HG02588 (cell line): ENCODE results near the gene MED31.
"Not testable (repeated sequence)": the region's sequence is repeated elsewhere in the genome, so short reads cannot be mapped to it uniquely, and the experiment has no call there.

Experiments
- ATAC-seq: cut with Tn5 transposase; IDR thresholded peaks from one replicate; pipeline ENCODE4 v1.9.1; 2021; ENCODE audit warnings: mild to moderate bottlenecking, moderate library complexity; ENCODE audit not compliant: unreplicated experiment

MED31 gene

GRCh38 chr17:6651354-6651918 is at the start of gene MED31, which contains the start of gene C17orf100:
MED31 (minus strand) TSS chr17:6651605; CDS start chr17:6651528, 77 bp downstream.
C17orf100 (plus strand) TSS chr17:6651762; CDS start chr17:6651914, 152 bp downstream.
- peak; percentile 94 for ATAC-seq

GRCh38 chr17:6700948-6701307 is 49.5 kb upstream of the MED31 start:
- no peak for ATAC-seq

GRCh38 chr17:6699997-6700947 is 48.9 kb upstream of the MED31 start:
- no peak for ATAC-seq

- ATAC-seq = no peak
These were observed 46.6 kb upstream of the MED31 start for GRCh38 chr17:6698004-6698403.

- ATAC-seq = no peak
These were observed 45.5 kb upstream of the MED31 start for GRCh38 chr17:6696906-6697305.

- no peak for ATAC-seq
These were observed 44.2 kb upstream of the MED31 start for GRCh38 chr17:6695565-6695964.

GRCh38 chr17:6695051-6695450 is 43.6 kb upstream of the MED31 start:
- ATAC-seq = no peak

GRCh38 chr17:6691958-6692357 is 40.6 kb upstream of the MED31 start:
- not testable (repeated sequence) for ATAC-seq

GRCh38 chr17:6691546-6691945 is 40.1 kb upstream of the MED31 start:
- ATAC-seq = no peak

GRCh38 chr17:6690641-6691040 is 39.2 kb upstream of the MED31 start:
- no peak for ATAC-seq

GRCh38 chr17:6688944-6689343 is 37.5 kb upstream of the MED31 start:
- ATAC-seq = no peak

GRCh38 chr17:6686026-6686425 is 34.6 kb upstream of the MED31 start:
- ATAC-seq = no peak

- no peak for ATAC-seq
These were observed 33.7 kb upstream of the MED31 start for GRCh38 chr17:6684881-6685767.

GRCh38 chr17:6684460-6684783 is 33.0 kb upstream of the MED31 start:
- no peak for ATAC-seq

- ATAC-seq = no peak
These were observed 32.5 kb upstream of the MED31 start for GRCh38 chr17:6683730-6684459.

- no peak for ATAC-seq
These were observed 31.8 kb upstream of the MED31 start for GRCh38 chr17:6683081-6683684.

- ATAC-seq = no peak
These were observed 30.9 kb upstream of the MED31 start for GRCh38 chr17:6682339-6682738.

- ATAC-seq = no peak
These were observed 30.3 kb upstream of the MED31 start for GRCh38 chr17:6681671-6682070.

GRCh38 chr17:6681176-6681575 is 29.8 kb upstream of the MED31 start:
- ATAC-seq = no peak

- no peak for ATAC-seq
These were observed 27.8 kb upstream of the MED31 start for GRCh38 chr17:6679241-6679640.
